Gastrocnemius medialis (tissue), 4 donors: ENCODE results near the gene APBA2.

Experiments
- POLR2A ChIP-seq, 2 donors: fragments of 450-650 bp; IDR thresholded peaks; one replicate each; pipeline ENCODE4 v1.6.1; 2017; ENCODE audit warnings: antibody characterized with exemption in 2 of 2, mild to moderate bottlenecking in 2 of 2, moderate library complexity in 2 of 2
- TF ChIP-seq, protein P1 (sequence below), 5 experiments: fragments of 450-650 bp in 3 of 5; fragments of 200-600 bp in 2 of 5; sonication (generic) in 2 of 5; IDR thresholded peaks in 4 of 5; conservative IDR thresholded peaks in 1 of 5; 1 replicate in 4 of 5; 2 replicates in 1 of 5; pipeline ENCODE4 v1.5.1; 2016 to 2019; ENCODE audit warnings: antibody characterized with exemption in 5 of 5, mild to moderate bottlenecking in 3 of 5, moderate library complexity in 3 of 5

DNA sequence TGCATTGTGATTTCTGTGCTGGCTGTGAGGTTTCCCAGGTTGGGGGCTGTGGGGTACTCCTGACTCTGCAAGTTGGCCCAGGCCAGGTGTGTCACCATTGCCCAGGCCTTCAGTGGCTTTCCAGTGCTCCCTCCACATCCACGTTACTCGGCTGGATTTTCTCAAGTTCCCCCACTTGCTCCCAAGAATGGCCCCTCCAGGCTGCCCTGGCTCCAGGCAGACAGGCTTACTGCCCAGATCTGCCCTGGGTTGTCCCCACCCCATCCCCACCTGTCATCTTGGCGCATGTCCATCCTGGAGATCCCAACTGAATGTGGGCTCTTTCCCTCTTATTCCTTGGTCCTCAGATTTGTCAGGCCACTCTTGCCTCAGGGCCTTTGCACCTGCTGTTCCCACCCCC, 3.6 kb downstream of the APBA2 start:
- TF ChIP-seq POLR2A (IDR thresholded peaks at IDR 0.05): no peak
- TF ChIP-seq, protein P1, sequence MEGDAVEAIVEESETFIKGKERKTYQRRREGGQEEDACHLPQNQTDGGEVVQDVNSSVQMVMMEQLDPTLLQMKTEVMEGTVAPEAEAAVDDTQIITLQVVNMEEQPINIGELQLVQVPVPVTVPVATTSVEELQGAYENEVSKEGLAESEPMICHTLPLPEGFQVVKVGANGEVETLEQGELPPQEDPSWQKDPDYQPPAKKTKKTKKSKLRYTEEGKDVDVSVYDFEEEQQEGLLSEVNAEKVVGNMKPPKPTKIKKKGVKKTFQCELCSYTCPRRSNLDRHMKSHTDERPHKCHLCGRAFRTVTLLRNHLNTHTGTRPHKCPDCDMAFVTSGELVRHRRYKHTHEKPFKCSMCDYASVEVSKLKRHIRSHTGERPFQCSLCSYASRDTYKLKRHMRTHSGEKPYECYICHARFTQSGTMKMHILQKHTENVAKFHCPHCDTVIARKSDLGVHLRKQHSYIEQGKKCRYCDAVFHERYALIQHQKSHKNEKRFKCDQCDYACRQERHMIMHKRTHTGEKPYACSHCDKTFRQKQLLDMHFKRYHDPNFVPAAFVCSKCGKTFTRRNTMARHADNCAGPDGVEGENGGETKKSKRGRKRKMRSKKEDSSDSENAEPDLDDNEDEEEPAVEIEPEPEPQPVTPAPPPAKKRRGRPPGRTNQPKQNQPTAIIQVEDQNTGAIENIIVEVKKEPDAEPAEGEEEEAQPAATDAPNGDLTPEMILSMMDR (IDR thresholded peaks at IDR 0.05 in 4 of 5, conservative IDR thresholded peaks at IDR 0.05 in 1 of 5): no peak
